ENCODE data around the gene WBP1L.

Gene WBP1L

GRCh38 chr10:102799691-102800471 lies 56.1 kb downstream of the WBP1L start (continued):
- no peak for TF ChIP-seq PBX3 (CRISPR knock-in tag; IDR thresholded peaks at IDR 0.05)

- POLR2A ChIA-PET: interaction anchor here (1.0 kb wide), 1 partner anchor 20 kb away, joined by 4 read pairs; no protein-coding TSS in a partner anchor
- no peak for TF ChIP-seq ZNF837 (tag by site-specific recombination; IDR thresholded peaks at IDR 0.05)
- TF ChIP-seq IKZF3 (tag by site-specific recombination; IDR thresholded peaks at IDR 0.05): no peak
- TF ChIP-seq ZNF707 (tag by site-specific recombination; IDR thresholded peaks at IDR 0.05): no peak
- TF ChIP-seq ZNF433 (tag by site-specific recombination; IDR thresholded peaks at IDR 0.05; ENCODE audit: low read depth): no peak
- TF ChIP-seq ZNF37A (tag by site-specific recombination; IDR thresholded peaks at IDR 0.05): no peak
- no peak for TF ChIP-seq ZNF362 (tag by site-specific recombination; IDR thresholded peaks at IDR 0.05)
- TF ChIP-seq GLI2 (tag by site-specific recombination; IDR thresholded peaks at IDR 0.05; ENCODE audit: borderline replicate concordance, low read depth): no peak
- no peak for TF ChIP-seq ZNF76 (tag by site-specific recombination; IDR thresholded peaks at IDR 0.05; ENCODE audit: borderline replicate concordance, low read depth)
- TF ChIP-seq ZNF521 (tag by site-specific recombination; IDR thresholded peaks at IDR 0.05): no peak
- TF ChIP-seq GLI4 (tag by site-specific recombination; IDR thresholded peaks at IDR 0.05): no peak
- TF ChIP-seq ZNF514 (tag by site-specific recombination; IDR thresholded peaks at IDR 0.05): no peak
- H3K9me3 ChIP-seq (ENCODE audit: control insufficient read depth, insufficient read depth, low read depth, low read length): no peaks in the 10 kb centered on the region
- peaks cover 3 to 34% of the 10 kb centered on the region in 2 experiments; a peak in 2 of 3 replicates for H3K36me3 ChIP-seq (ENCODE audit: control insufficient read depth in 2 of 2, insufficient read depth in 1 of 2, low read length in 2 of 2)
- CTCF ChIA-PET: interaction anchor here (0.6 to 2.4 kb wide), 2 partner anchors 48 to 55 kb away, joined by 4 to 7 read pairs; no protein-coding TSS in a partner anchor
- peaks cover 2% of the 10 kb centered on the region; the same call in 1 of the 2 replicates for H3K4me1 ChIP-seq (ENCODE audit: control insufficient read depth, insufficient read depth, low read length)
- H3K27ac ChIP-seq (ENCODE audit: extremely low read depth, low read depth, low read length): no peak overlapping the region
- no peak overlapping the region for H3K4me3 ChIP-seq (ENCODE audit: low read depth, low read length)
Measured at GRCh38 chr10:102800611-102801335, 57.0 kb downstream of the WBP1L start.

GRCh38 chr10:102801496-102801895 lies 57.7 kb downstream of the WBP1L start:
- no peaks in the 10 kb centered on the region for H3K9me3 ChIP-seq (ENCODE audit: control insufficient read depth, insufficient read depth, low read depth, low read length)
- peaks cover 3 to 34% of the 10 kb centered on the region in 2 experiments; a peak in 2 of 3 replicates for H3K36me3 ChIP-seq (ENCODE audit: control insufficient read depth in 2 of 2, insufficient read depth in 1 of 2, low read length in 2 of 2)
- peak; percentile 79 for TF ChIP-seq PRDM1 (tag by site-specific recombination; IDR thresholded peaks at IDR 0.05)
- no peak for TF ChIP-seq ZNF488 (tag by site-specific recombination; IDR thresholded peaks at IDR 0.05)
- TF ChIP-seq AEBP2 (tag by site-specific recombination; IDR thresholded peaks at IDR 0.05; ENCODE audit: borderline replicate concordance): no peak
- no peak for TF ChIP-seq PRDM6 (tag by site-specific recombination; IDR thresholded peaks at IDR 0.05)
- no peak for TF ChIP-seq ZNF514 (tag by site-specific recombination; IDR thresholded peaks at IDR 0.05)
- peak; percentile 97 for TF ChIP-seq ZNF449 (tag by site-specific recombination; IDR thresholded peaks at IDR 0.05)
- TF ChIP-seq ZNF157 (tag by site-specific recombination; IDR thresholded peaks at IDR 0.05): no peak
- POLR2A ChIA-PET: interaction anchor here (1.0 kb wide), 1 partner anchor 20 kb away, joined by 4 read pairs; no protein-coding TSS in a partner anchor
- H3K27ac ChIP-seq (ENCODE audit: extremely low read depth, low read depth, low read length): no peak overlapping the region
- no peak overlapping the region for H3K4me3 ChIP-seq (ENCODE audit: low read depth, low read length)
- CTCF ChIA-PET: interaction anchor here (2.4 kb wide), 1 partner anchor 49 kb away, joined by 7 read pairs; no protein-coding TSS in a partner anchor
- peaks cover 2% of the 10 kb centered on the region; the same call in 1 of the 2 replicates for H3K4me1 ChIP-seq (ENCODE audit: control insufficient read depth, insufficient read depth, low read length)
